Stimulated activated CD4-positive, alpha-beta T cell treated with anti-CD3 and anti-CD28 coated beads, Interleukin-1b, Interleukin-23, amount 100 ng/mL, for 4 hours (primary cell): Measurements from ENCODE around the gene EPDR1.

Experiments
- DNase-seq, 2 donors: peaks; one replicate each; pipeline ENCODE4 v3.0.0-alpha.2; 2020; ENCODE audit warnings: low read depth in 2 of 2

Gene EPDR1

GRCh38 chr7:37981664-37982063, 61.2 kb downstream of the EPDR1 start:
- no peak for DNase-seq

GRCh38 chr7:37982423-37982822, 62.0 kb downstream of the EPDR1 start:
- DNase-seq = no peak

- DNase-seq = no peak
Measured at GRCh38 chr7:37984750-37985390, 64.4 kb downstream of the EPDR1 start.

- no peak for DNase-seq
Measured at GRCh38 chr7:37986908-37987330, 66.5 kb downstream of the EPDR1 start.

GRCh38 chr7:37987732-37988131, 67.3 kb downstream of the EPDR1 start:
- DNase-seq = no peak

- DNase-seq = no peak
Measured at GRCh38 chr7:37988721-37989650, 68.5 kb downstream of the EPDR1 start.

- no peak for DNase-seq
Measured at GRCh38 chr7:37990337-37990736, 69.9 kb downstream of the EPDR1 start.

- DNase-seq = no peak
Measured at GRCh38 chr7:37993060-37993501, 72.6 kb downstream of the EPDR1 start.

GRCh38 chr7:37999673-38000072, 79.2 kb downstream of the EPDR1 start:
- no peak for DNase-seq

- no peak for DNase-seq
Measured at GRCh38 chr7:38000272-38000671, 79.8 kb downstream of the EPDR1 start.
